Stromal cell of bone marrow (primary cell): ENCODE results near the gene ZNF43.
"Not testable (repeated sequence)": the region's sequence is repeated elsewhere in the genome, so short reads cannot be mapped to it uniquely, and the experiment has no call there.

Experiments used
- DNase-seq: peaks from one replicate; pipeline ENCODE4 v3.0.0-alpha.2; 2012; ENCODE audit warnings: low read depth

The ZNF43 gene

DNA sequence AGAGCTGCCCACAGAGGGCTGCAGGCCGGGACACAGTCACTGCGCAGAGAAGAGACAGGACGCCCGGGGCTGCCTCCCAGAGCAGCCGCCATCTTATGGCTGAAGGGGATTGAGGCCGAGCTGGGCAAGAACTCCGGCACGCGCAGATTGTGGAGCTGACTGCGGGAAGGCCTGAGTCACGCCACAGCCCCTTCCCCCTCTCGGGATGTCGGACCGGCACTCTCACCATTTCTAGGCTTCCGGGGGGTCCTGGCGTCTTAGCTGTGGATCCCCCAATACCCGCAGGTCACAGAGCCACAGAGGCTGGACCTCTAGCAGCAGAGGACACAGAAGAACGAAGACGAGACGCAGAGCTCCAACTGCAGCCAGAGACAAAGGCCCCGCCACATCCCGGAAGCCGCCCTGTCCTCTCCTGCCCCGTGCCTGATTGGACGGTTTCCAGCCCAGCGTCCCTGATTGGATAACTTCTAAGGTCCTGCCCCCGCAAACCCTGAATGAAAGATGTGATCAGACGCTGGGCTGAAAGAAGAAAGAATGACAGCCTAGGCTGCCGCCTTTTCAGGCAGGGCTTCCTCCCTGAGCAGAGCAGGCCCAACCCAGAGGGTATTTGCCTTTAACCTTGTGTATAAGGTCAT lies at the start of gene ZNF43:
Gene ZNF43 (minus strand): TSS at position 373 of the 635 bp plus-strand sequence. CDS start 144 bp downstream, at position 229.
- DNase-seq: peak; percentile 93

DNA sequence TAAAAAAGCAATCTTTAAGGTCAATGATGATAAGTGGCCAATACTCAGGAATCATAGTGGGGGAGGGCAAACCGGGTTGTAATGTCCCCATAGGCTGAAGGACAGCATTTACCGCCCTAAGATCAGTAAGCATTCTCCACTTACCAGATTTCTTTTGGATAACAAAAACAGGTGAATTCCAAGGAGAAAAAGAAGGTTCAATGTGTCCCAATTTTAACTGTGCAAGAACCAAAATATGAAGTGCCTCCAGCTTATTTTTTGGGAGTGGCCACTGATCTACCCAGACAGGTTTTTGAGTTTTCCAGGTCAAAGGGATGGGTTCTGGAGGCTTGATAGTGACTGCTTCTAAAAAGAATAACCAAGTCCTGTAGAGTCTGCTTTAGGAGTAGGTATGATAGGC lies 49.5 kb upstream of the ZNF43 start:
- not testable (repeated sequence) for DNase-seq

DNA sequence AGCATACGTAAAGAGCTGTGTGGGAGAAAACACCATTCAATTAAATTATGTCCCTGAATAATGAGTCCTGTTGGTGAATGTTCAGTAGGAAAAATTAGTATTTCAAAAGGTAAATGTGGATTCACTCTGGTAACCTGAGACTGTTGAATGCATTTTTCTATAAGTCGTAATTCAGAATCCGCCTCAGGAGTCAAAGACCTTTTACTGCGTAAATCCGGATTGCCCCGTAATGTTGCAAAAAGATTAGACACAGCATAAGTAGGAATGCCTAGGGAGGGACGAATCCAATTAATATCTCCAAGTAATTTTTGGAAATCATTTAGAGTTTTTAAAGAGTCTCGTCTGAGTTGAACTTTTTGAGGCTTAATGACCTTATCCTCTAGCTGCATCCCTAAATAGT lies 48.8 kb upstream of the ZNF43 start:
- DNase-seq: not testable (repeated sequence)

DNA sequence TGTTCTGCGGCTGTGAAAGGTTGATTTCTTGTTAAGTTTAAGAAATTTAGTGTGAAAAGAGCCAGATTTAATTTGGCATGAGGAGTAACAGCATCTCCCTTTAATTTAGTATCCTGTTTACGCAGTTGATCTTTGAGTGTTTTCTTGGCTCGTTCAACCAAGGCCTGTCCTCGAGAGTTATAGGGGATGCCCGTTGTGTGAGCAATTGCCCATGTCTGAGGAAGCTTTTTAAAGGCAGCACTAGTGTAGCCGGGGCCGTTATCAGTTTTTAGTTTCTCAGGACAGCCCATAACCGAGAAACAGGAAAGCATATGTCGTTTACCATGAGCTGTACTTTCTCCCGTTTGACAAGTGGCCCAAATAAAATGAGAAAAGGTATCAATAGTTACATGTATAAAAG lies 47.5 kb upstream of the ZNF43 start:
- no peak for DNase-seq

DNA sequence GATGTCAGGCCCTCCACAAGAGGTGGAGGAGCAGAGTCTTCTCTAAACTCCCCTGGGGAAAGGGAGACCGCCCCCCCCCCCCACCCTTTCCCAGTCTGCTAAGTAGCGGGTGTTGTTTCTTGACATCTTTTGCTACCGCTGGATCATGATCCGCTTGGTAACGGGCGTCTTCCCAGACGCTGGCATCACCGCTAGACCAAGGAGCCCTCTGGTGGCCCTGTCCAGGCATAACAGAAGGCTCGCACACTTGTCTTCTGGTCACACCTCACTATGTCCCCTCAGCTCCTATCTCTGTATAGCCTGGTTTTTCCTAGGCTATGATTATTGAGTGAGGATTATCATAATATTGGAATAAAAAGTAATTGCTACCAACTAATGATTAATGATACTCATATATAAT lies 44.8 kb upstream of the ZNF43 start:
- not testable (repeated sequence) for DNase-seq

DNA sequence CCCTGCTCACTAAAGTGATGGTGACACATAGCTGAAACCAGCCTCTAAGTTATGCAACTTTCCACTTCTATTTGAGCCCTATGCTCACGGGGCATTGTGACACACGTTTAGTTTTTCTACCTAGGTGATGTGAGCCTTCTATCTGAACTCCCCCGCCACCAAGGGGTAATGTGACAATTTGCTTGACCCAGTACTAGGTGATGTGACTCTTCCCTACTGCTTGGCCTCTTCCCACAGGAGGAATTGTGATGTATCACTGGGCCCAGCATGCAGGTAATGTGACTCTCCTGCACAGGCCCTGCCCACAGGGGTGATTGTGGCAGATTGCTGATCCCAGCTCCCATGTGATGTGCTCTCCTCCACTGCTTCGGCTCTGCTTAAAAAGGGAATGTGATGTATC lies 42.7 kb upstream of the ZNF43 start:
- DNase-seq: no peak

DNA sequence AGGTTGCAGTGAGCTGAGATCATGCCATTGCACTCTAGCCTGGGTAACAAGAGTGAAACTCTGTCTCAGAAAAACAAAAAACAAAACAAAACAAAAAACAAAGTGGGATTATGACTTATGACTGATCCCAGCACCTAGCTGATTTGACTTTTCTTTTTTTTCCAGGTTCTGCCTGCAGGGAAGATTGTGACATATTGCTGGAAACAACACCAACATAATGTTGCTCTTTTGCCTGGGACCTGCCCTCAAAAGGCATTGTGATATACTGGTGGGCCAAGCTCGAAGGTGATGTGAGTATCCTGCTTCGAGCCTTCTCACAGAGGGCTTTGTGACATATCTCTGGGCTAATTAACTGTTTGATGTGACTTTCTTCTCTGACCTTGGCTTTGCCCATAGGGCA lies 42.0 kb upstream of the ZNF43 start:
- no peak for DNase-seq

DNA sequence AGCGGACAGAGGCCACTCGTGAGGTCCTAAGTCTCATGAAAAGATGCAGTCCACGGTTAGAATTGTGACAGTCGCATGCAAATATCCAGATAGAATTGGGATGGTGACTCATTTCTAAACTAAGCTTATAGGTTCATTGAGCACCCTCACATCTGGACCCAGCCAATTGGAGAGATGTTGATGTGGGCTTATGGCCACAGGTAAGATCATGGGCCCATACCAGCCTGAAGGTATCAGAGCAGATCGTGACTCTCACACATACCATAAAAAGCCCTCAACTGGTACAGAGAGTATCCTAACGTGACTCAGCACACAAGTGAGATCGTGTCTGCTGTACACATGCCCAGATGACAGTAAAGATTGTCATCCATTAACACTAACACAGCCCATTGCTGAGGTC lies 40.6 kb upstream of the ZNF43 start:
- not testable (repeated sequence) for DNase-seq

DNA sequence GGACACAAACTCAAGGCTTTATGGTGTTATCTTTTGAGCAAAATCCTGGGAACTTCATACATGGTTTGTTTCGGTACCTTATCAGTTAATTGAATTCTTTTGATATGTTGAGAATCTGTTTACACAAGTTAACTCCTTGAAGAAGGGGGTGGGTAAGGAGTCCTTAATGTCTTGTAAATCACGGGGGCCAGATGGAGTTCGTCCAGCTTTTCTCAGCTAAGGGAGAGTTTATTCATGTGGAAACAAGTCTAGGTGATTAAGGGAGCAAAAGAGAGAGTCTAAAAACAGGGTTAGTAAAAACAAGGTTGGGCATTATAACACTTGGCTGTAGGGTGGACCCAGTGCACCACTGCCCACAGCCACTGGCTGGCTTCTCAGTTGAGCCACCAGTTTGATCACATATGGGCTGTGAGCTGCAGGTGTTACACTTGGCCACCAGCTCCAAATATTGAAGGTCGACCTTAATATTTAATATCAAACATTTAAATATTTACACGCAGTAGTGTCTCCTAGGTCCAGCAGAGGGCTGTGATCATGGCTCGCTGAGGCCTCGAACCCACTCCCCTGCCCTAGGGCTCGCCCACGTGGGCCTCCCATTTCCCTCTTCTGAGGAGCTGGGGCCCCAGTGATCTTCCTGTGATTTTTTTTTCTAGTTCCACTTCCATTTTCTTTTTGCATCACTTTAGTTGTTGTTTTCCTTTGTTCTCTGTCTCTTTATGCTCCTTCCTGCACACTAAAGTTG lies 21.0 kb upstream of the ZNF43 start:
- DNase-seq: no peak

DNA sequence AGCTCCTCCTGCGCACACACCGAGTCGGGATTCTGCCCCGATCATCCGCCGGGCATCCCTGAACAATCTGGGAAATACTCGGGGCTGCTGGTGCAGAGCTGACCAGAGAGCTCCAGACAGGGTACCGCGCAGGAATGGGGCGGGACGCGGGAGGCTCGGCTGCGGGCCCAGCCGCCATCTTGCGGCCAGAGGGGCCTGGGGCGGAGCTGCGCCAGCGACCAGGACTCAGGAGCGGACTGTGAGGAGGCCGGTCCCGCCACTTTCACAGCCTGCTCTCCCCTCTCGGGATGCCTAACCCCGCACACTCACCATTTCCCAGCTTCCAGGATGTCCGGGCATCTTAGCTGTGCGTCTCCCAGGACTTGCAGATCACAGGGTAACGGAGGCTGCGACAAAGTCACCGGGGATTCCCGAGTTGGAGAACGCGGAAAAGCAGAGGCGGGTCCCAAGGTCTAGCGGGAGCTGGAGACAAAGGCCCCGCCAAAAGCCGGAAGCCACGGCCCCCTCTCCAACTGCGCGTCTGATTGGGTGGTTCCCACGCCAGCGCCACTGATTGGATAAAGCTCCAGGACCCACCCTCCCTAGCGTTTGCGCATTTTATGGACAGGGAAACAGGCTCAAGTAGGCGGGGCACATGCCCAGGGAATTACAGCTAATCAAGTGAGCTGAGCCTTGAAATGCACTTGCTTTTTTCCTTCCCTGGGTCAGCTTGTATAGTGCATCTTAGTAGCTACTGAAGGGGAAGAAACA lies 15.8 kb upstream of the ZNF43 start:
- DNase-seq: peak; percentile 95

DNA sequence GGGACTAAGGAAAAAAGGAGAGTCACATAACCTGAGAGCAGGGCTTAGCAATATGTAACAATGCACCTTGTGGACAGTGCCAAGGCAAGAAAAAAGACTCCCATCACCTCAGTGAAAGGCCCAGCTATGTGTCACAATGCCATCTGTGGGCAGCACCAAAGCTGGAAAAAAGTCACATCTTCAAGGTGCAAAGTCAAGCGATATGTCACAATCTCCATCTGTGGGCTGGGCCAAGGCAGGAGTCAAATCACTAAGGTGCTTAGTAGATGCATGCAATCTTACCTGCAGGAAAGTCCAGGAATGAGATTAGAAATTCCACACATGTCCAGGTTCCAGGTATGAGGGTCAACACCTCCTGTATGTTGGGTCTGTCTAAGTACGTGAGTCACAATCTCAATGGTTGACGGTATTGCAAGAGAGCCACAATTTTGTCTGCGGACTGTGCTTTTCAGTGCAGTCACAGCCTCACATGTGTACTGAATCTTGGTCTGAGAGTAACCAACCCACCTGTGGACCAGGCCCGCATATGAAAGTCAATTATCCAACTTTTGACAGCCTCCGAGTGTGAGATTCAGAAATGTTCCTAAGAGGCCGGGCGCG lies 14.8 kb upstream of the ZNF43 start:
- no peak for DNase-seq

DNA sequence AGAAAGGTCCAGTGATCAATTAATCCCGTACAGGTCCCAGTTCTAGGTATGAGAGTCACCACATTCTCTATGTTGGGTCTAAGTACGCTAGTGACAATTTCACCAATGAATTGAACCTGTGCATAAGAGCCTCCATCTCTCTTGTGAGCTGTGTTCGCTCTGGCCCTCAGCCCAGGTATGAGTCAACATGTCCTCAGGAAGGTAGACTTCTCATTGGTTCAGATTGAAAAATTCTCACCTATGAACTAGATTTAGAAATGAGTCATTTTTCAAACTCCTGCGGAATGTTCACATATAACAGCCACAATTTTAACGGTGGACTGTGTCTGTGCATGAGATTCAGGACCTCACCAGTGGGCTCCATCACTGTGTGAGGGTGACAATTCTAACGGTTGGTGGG lies 12.7 kb upstream of the ZNF43 start:
- DNase-seq: no peak

DNA sequence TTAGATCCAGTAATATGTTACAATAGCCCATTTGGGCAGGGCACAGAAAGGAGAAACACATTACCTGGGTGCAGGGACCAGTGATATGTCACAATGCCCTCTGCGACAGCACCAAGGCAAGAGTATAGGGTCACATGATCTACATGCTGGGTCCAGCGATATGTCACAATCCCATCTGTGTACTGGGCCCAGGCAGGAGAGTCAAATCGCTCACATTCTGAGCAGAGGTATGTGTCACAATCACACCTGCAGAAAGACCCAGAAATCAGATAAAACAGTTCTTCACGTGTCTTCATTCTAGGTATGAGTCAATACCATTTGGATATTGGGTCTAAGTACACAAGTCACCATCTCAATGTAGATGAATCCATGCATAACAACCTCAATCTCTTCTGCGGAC lies 7.1 kb upstream of the ZNF43 start:
- DNase-seq: no peak

DNA sequence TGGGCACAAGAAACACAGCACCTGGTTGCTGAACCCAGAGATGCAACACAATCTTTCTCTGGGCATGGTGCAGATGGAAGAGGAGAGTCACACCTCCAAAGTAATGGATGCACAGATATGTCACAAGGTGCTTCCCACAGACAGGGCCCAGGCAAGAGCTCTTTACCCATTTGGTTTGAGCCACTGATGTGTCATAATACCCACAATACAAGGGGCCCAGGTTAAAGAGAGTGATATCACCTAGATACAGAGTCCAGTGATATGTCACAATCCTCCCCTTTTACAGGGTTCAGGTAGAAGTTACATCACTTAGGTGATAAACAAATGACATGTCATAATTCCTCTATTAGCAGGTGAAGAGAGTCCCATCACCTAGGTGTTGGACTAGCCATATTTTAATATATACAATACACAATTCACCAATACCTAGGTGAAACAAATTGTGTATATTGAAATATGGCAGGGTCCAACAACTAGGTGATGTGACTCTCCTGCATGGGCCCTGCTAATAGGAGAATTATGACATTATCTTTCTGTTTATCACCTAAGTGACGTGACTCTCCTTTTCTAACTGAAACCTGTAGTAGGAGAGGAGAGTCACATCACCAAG lies 5.6 kb upstream of the ZNF43 start:
- DNase-seq: no peak

DNA sequence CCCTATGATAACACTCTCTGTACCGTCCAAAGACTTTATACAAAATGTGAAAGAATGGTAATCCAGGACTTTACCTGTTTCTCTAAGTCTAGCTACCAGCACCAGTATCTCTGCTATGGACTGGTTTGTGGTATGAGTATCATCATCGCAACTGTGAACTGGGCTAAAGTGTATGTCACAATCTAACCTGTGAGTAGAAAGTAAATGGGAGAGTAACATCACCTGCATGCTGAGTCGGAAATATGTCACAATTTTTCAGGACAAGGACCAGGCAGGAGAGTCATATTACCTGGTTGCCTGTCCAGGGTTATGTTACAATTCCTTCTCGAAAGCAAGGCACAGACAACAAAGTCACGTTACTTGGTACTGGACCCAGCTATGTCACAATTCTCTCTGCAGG lies 5.1 kb upstream of the ZNF43 start:
- no peak for DNase-seq

DNA sequence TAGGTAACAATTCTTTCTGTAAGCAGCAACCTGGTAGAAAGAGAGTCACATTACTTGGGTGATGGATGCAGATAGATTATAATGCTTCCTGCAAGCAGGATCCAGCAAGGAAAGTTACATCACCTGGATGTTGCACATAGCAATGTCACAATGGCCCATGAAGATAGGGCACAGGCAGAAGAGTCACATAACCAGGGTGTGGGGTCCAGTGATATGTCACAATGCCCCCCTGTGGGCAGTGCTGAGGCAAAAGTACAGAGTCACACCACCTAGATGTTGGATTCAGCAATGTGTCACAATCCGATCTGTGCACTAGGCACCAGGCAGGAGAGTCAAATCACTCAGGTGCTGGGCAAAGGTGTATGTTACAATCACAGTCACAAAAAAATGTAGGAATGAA lies 4.0 kb upstream of the ZNF43 start:
- DNase-seq: no peak

DNA sequence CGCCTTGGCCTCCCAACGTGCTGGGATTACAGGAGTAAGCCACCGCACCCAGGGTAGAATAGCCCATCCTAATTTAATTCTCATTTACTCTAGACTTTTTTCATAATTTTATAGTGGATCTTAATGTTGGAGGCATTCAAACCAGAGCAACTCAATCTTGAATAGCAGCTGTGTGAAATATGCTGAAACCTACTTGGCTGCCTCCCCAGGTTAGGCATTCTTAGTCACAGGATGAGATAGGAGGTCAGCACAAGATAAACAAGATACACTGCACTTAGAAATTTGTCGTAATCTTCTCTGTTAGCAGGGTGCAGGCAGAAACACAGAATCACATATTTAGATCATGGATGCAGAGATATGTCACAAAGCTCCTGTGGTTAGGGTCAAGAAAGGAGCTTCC lies 2.7 kb upstream of the ZNF43 start:
- DNase-seq: no peak

DNA sequence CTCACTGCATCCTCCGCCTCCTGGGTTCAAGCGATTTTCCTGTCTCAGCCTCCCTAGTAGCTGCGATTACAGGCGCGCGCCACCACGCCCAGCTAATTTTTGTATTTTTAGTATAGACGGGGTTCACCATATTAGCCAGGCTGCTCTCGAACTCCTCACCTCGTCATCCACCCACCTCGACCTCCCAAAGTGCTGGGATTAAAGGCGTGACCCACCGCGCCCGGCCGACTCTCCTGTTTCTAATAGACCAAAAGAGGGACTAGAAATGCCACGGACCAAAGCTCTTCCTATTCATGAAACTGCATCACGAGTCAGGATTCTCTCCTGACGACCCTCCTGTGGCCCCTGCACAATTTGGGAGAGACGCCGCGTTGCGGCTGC lies 563 bp downstream of the ZNF43 start:
- no peak for DNase-seq

DNA sequence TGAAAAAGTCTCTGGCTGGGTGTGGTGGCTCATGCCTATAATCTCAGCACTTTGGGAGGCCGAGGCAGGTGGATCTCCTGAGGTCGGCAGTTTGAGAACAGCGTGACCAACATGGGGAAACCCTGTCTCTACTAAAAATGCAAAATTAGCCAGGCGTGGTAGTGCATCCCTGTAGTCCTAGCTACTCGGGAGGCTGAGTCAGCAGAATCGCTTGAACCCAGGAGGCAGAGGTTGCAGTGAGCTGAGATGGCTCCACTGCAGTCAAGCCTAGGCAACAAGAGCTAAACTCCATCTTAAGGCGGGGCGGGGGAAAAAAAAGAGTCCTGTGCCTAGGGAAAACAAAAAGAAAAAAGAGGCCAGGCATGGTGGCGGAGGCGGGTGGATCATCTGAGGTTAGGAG lies 2.2 kb downstream of the ZNF43 start:
- DNase-seq: no peak

DNA sequence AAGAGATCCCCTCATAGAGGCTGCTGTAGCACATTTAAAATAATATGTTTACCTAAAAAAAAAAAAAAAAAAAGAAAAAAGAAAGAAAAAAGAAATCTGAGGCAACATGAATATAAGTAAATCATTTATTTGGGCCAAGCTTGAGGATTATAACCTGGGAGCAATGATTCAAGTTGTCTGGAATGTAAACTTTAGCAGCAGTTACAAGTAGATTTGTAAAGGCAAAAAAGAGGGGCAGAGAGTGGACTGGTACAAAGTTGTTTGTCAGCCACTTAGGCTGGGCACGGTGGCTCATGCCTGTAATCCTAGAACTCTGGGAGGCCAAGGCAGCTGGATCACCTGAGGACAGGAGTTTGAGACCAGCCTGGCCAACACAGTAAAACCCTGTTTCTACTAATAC lies 11.3 kb downstream of the ZNF43 start:
- no peak for DNase-seq

DNA sequence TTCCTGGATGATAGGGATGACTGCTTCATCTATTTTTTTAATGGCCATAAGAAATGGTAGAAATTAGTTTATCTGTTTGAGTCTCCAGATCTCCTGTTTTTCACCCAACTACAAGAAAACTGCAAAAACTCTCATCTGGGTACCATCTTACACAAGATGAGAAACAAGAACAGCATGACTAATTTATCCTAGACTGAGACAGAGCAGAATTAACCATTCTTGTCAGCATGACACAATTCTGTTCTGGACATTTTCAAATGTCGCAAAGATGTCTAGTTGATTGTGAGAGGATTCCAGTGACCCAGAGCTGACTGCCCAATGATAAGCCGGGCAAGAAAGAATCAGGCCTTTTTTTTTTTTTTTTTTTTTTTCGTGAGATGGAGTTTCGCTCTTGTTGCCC lies 12.8 kb downstream of the ZNF43 start:
- DNase-seq: no peak

DNA sequence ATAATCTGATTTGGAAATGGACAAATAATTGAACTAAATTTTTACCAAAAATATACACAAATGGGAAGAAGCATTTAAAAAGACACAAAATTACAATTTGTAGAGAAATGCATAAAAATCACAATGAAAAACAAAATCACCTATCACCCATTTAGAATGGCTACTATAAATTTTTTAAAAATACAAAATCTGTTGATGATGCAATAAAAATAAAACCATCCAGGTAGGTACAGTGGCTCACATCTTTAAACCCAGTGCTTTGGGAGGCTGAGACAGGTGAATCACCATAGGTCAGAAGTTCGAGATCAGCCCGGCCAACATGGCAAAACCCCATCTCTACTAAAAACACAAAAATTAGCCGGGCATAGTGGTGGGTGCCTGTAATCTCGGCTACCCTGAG lies 23.5 kb downstream of the ZNF43 start:
- DNase-seq: no peak
